ENCODE measurements around the gene COL1A1.

- TF ChIP-seq SMC3 (IDR thresholded peaks at IDR 0.05; ENCODE audit: low read length) = no peak
- no peak for TF ChIP-seq JUN (CRISPR knock-in tag; IDR thresholded peaks at IDR 0.05)
- no peak for TF ChIP-seq EZH2 (conservative IDR thresholded peaks at IDR 0.05; ENCODE audit: low read depth, low read length)
- TF ChIP-seq SOX5 (CRISPR knock-in tag; IDR thresholded peaks at IDR 0.05; ENCODE audit: borderline replicate concordance) = no peak
- TF ChIP-seq ARID2 (CRISPR knock-in tag; IDR thresholded peaks at IDR 0.05; ENCODE audit: borderline replicate concordance) = no peak
- TF ChIP-seq EP300 (IDR thresholded peaks at IDR 0.05; ENCODE audit: low read depth in 2 of 2, low read length in 2 of 2) = no peak
- no peak for TF ChIP-seq EP300 (CRISPR knock-in tag; IDR thresholded peaks at IDR 0.05; ENCODE audit: borderline replicate concordance)
- TF ChIP-seq, protein P1, sequence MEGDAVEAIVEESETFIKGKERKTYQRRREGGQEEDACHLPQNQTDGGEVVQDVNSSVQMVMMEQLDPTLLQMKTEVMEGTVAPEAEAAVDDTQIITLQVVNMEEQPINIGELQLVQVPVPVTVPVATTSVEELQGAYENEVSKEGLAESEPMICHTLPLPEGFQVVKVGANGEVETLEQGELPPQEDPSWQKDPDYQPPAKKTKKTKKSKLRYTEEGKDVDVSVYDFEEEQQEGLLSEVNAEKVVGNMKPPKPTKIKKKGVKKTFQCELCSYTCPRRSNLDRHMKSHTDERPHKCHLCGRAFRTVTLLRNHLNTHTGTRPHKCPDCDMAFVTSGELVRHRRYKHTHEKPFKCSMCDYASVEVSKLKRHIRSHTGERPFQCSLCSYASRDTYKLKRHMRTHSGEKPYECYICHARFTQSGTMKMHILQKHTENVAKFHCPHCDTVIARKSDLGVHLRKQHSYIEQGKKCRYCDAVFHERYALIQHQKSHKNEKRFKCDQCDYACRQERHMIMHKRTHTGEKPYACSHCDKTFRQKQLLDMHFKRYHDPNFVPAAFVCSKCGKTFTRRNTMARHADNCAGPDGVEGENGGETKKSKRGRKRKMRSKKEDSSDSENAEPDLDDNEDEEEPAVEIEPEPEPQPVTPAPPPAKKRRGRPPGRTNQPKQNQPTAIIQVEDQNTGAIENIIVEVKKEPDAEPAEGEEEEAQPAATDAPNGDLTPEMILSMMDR (CRISPR knock-in tag; IDR thresholded peaks at IDR 0.05) = no peak
- TF ChIP-seq SYNCRIP (IDR thresholded peaks at IDR 0.05; ENCODE audit: insufficient read depth, low read depth, low read length) = no peak
- TF ChIP-seq MAFK (conservative IDR thresholded peaks at IDR 0.05 in 1 of 2, IDR thresholded peaks at IDR 0.05 in 1 of 2; ENCODE audit: low read length in 2 of 2) = no peak
- TF ChIP-seq, protein P2, sequence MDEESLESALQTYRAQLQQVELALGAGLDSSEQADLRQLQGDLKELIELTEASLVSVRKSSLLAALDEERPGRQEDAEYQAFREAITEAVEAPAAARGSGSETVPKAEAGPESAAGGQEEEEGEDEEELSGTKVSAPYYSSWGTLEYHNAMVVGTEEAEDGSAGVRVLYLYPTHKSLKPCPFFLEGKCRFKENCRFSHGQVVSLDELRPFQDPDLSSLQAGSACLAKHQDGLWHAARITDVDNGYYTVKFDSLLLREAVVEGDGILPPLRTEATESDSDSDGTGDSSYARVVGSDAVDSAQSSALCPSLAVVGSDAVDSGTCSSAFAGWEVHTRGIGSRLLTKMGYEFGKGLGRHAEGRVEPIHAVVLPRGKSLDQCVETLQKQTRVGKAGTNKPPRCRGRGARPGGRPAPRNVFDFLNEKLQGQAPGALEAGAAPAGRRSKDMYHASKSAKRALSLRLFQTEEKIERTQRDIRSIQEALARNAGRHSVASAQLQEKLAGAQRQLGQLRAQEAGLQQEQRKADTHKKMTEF (CRISPR knock-in tag; IDR thresholded peaks at IDR 0.05) = no peak
- TF ChIP-seq CHD2 (IDR thresholded peaks at IDR 0.05; ENCODE audit: low read depth, low read length) = no peak
- TF ChIP-seq GABPA (IDR thresholded peaks at IDR 0.05; ENCODE audit: low read depth, low read length) = no peak
- no peak for TF ChIP-seq GABPA (CRISPR knock-in tag; IDR thresholded peaks at IDR 0.05; ENCODE audit: low read depth)
- TF ChIP-seq, protein P3, sequence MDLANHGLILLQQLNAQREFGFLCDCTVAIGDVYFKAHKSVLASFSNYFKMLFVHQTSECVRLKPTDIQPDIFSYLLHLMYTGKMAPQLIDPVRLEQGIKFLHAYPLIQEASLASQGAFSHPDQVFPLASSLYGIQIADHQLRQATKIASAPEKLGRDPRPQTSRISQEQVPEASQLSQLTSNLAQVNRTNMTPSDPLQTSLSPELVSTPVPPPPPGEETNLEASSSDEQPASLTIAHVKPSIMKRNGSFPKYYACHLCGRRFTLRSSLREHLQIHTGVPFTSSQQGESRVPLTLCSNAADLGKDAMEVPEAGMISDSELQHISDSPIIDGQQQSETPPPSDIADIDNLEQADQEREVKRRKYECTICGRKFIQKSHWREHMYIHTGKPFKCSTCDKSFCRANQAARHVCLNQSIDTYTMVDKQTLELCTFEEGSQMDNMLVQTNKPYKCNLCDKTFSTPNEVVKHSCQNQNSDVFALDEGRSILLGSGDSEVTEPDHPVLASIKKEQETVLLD (CRISPR knock-in tag; IDR thresholded peaks at IDR 0.05; ENCODE audit: low read depth) = no peak
- TF ChIP-seq, protein P4, sequence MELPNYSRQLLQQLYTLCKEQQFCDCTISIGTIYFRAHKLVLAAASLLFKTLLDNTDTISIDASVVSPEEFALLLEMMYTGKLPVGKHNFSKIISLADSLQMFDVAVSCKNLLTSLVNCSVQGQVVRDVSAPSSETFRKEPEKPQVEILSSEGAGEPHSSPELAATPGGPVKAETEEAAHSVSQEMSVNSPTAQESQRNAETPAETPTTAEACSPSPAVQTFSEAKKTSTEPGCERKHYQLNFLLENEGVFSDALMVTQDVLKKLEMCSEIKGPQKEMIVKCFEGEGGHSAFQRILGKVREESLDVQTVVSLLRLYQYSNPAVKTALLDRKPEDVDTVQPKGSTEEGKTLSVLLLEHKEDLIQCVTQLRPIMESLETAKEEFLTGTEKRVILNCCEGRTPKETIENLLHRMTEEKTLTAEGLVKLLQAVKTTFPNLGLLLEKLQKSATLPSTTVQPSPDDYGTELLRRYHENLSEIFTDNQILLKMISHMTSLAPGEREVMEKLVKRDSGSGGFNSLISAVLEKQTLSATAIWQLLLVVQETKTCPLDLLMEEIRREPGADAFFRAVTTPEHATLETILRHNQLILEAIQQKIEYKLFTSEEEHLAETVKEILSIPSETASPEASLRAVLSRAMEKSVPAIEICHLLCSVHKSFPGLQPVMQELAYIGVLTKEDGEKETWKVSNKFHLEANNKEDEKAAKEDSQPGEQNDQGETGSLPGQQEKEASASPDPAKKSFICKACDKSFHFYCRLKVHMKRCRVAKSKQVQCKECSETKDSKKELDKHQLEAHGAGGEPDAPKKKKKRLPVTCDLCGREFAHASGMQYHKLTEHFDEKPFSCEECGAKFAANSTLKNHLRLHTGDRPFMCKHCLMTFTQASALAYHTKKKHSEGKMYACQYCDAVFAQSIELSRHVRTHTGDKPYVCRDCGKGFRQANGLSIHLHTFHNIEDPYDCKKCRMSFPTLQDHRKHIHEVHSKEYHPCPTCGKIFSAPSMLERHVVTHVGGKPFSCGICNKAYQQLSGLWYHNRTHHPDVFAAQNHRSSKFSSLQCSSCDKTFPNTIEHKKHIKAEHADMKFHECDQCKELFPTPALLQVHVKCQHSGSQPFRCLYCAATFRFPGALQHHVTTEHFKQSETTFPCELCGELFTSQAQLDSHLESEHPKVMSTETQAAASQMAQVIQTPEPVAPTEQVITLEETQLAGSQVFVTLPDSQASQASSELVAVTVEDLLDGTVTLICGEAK (IDR thresholded peaks at IDR 0.05) = no peak
- TF ChIP-seq, protein P4 (CRISPR knock-in tag; IDR thresholded peaks at IDR 0.05) = no peak
Observed at GRCh38 chr17:50177476-50177875, 24.0 kb downstream of the COL1A1 start.
